ENCODE measurements around the gene THOC6. TPM values are rescaled to one million over a fixed set of nuclear protein-coding genes. Genes with fewer than 3 reads are reported as not detected.

Gene THOC6
- total and polyA plus RNA-seq, 2 donors (not counting 3 experiments of a cell fraction or from before 2014, with no cell fraction given) = 23.9 to 39.3 TPM

DNA sequence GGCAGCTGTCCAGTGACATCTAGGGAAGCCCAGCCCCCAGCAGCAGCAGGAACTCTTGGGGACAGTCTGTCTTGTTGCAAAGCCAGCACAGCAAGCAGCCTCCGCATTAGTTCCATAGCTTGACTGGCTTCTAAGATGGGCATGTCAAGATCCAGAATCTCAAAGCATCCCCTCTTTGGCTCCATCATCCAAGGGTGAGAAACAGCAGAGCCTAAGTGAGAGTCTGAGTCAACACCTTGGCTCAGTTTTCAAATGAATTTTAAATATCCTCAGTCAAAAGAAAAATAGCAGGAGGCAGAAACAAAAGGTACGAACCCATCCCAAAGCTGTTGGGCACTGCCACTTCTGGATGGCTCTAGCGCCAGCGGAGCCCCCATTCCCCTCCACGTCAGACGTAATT is 8.9 kb upstream of the THOC6 start:
- Histone ChIP-seq H3K9me3 (replicated peaks; ENCODE audit: control insufficient read depth, insufficient read depth, low read length) (no peaks in the 10 kb centered on the region), H3K79me2 (ENCODE audit: control insufficient read depth, insufficient read depth, low read length) (no peaks in the 10 kb centered on the region), H3K4me1 (ENCODE audit: control insufficient read depth, extremely low read depth, insufficient read depth, low read length) (no peaks in the 10 kb centered on the region), H4K20me1 (replicated peaks; ENCODE audit: control insufficient read depth, extremely low read depth, insufficient read depth, low read length) (no peaks in the 10 kb centered on the region), H3K27ac (ENCODE audit: insufficient read depth, low read depth, low read length) (no peak overlapping the region), H3K9ac (replicated peaks; ENCODE audit: extremely low read depth, insufficient read depth, low read length) (no peak overlapping the region), H3K9me1 (replicated peaks; ENCODE audit: control insufficient read depth, extremely low read depth, insufficient read depth, low read length) (no peaks in the 10 kb centered on the region), H3K27me3 (ENCODE audit: control insufficient read depth in 2 of 2, insufficient read depth in 2 of 2, low read length in 2 of 2) (peaks cover 21 to 22% of the 10 kb centered on the region in 2 experiments), H3K4me2 (ENCODE audit: insufficient read depth, low read length) (no peak overlapping the region), H3K4me3 (replicated peaks in 1 of 3; ENCODE audit: insufficient read depth in 1 of 3, low read depth in 1 of 3, low read length in 3 of 3) (no peak overlapping the region), H3K36me3 (ENCODE audit: control insufficient read depth in 2 of 2, extremely low read depth in 1 of 2, insufficient read depth in 2 of 2, low read length in 2 of 2) (no peaks in the 10 kb centered on the region), H2AFZ (ENCODE audit: low read depth, low read length) (no peak overlapping the region)
- CTCF ChIA-PET = interaction anchor here (1.3 kb wide), 1 partner anchor 17 kb away, joined by 7 read pairs; no protein-coding TSS in a partner anchor
- DNase-seq (ENCODE audit: low read depth, low spot score) (no peak), FAIRE-seq (no peak)
- dilution Hi-C loops (cut with MboI; ENCODE audit: extremely low pct_ligation_motif_present, low sequenced_read_pairs) (no loop called here), intact Hi-C loops (cut with micrococcal nuclease) (no loop called here)
- BruUV-seq (replicated peaks) = no TSS peak
- no peak for TF ChIP-seq EZH2 (IDR thresholded peaks at IDR 0.05; ENCODE audit: borderline replicate concordance, low read depth, low read length, severe bottlenecking)
- no peak for TF ChIP-seq FOS (IDR thresholded peaks at IDR 0.05; ENCODE audit: borderline replicate concordance, insufficient read depth, low read length)
- TF ChIP-seq POLR2AphosphoS5 (IDR thresholded peaks at IDR 0.05; ENCODE audit: insufficient read depth, low read depth, low read length) = no peak
- TF ChIP-seq, protein P1, sequence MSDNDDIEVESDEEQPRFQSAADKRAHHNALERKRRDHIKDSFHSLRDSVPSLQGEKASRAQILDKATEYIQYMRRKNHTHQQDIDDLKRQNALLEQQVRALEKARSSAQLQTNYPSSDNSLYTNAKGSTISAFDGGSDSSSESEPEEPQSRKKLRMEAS (IDR thresholded peaks at IDR 0.05; ENCODE audit: insufficient read depth, insufficient read length) = no peak
- TF ChIP-seq MYC (IDR thresholded peaks at IDR 0.05; ENCODE audit: low read depth, low read length) = no peak
- no peak for TF ChIP-seq JUN (IDR thresholded peaks at IDR 0.05; ENCODE audit: borderline replicate concordance, insufficient read depth, insufficient read length, low read depth)
- TF ChIP-seq CTCF (IDR thresholded peaks at IDR 0.05; ENCODE audit: extremely low read depth in 1 of 2, insufficient read depth in 1 of 2, low read depth in 1 of 2, low read length in 2 of 2) = no peak
- no peak for TF ChIP-seq GATA2 (IDR thresholded peaks at IDR 0.05; ENCODE audit: insufficient read depth, insufficient read length, low read depth, low read length)
- no peak for TF ChIP-seq POLR2A (IDR thresholded peaks at IDR 0.05; ENCODE audit: low read depth, low read length)
- POLR2A ChIA-PET = no interaction called here

Measured in endothelial cell of umbilical vein (primary cell).